Measurements from ENCODE around the gene IDH1. TPM values are rescaled to one million over a fixed set of nuclear protein-coding genes. Genes with fewer than 3 reads are reported as not detected.

The IDH1 gene
- total RNA-seq, 1 donor from 2014 or later = 260 TPM

DNA sequence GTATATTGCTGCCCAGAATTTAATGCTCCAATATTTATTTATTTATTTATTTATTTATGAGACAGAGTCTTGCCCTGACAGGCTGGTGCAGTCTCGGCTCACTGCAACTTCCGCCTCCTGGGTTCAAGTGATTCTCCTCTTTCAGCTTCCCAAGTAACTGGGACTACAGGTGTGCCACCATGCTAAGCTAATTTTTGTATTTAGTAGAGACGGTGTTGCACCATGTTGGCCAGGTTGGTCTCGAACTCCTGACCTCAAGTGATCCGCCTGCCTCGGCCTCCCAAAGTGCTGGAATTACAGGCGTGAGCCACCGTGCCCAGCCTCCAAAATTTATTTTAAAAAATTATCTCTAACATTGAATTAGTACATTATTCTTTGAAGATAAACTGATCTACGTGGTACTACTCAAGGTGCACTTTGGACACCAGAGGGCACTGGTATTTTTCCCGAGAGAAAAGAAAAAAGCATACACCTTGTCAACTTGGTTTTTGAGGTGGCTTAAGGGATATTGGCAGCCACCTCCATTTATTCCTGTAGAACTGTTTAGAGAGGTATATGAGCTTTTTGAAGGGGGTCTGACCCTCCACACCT is 1.4 kb upstream of the IDH1 start:
- no peaks in the 10 kb centered on the region for H3K9me3 Mint-ChIP-seq (ENCODE audit: low read depth)
- H3K4me1 Mint-ChIP-seq (ENCODE audit: low read depth) = peaks cover 40% of the 10 kb centered on the region
- H3K27me3 Mint-ChIP-seq = no peaks in the 10 kb centered on the region
- H3K27ac Mint-ChIP-seq = peak overlapping the region; percentile 88
- H3K36me3 Mint-ChIP-seq (ENCODE audit: insufficient read depth) = peaks cover 13% of the 10 kb centered on the region
- DNase-seq (ENCODE audit: low spot score, unreplicated experiment) = no peak
- H3K4me3 Mint-ChIP-seq (ENCODE audit: low read depth) = peak overlapping the region; percentile 100
- TF ChIP-seq, protein P1, sequence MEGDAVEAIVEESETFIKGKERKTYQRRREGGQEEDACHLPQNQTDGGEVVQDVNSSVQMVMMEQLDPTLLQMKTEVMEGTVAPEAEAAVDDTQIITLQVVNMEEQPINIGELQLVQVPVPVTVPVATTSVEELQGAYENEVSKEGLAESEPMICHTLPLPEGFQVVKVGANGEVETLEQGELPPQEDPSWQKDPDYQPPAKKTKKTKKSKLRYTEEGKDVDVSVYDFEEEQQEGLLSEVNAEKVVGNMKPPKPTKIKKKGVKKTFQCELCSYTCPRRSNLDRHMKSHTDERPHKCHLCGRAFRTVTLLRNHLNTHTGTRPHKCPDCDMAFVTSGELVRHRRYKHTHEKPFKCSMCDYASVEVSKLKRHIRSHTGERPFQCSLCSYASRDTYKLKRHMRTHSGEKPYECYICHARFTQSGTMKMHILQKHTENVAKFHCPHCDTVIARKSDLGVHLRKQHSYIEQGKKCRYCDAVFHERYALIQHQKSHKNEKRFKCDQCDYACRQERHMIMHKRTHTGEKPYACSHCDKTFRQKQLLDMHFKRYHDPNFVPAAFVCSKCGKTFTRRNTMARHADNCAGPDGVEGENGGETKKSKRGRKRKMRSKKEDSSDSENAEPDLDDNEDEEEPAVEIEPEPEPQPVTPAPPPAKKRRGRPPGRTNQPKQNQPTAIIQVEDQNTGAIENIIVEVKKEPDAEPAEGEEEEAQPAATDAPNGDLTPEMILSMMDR (IDR thresholded peaks at IDR 0.05; ENCODE audit: unreplicated experiment) = peak; percentile 37

- H3K27ac Mint-ChIP-seq = peak overlapping the region; percentile 98
- no peaks in the 10 kb centered on the region for H3K27me3 Mint-ChIP-seq
- H3K9me3 Mint-ChIP-seq (ENCODE audit: low read depth) = no peaks in the 10 kb centered on the region
- no peak for DNase-seq (ENCODE audit: low spot score, unreplicated experiment)
- TF ChIP-seq, protein P1 (IDR thresholded peaks at IDR 0.05; ENCODE audit: unreplicated experiment) = peak; percentile 17
- peak overlapping the region; percentile 100 for H3K4me3 Mint-ChIP-seq (ENCODE audit: low read depth)
- H3K36me3 Mint-ChIP-seq (ENCODE audit: insufficient read depth) = peaks cover 16% of the 10 kb centered on the region
- peaks cover 42% of the 10 kb centered on the region for H3K4me1 Mint-ChIP-seq (ENCODE audit: low read depth)
These were observed 761 bp upstream of the IDH1 start for GRCh38 chr2:208255557-208256106.

DNA sequence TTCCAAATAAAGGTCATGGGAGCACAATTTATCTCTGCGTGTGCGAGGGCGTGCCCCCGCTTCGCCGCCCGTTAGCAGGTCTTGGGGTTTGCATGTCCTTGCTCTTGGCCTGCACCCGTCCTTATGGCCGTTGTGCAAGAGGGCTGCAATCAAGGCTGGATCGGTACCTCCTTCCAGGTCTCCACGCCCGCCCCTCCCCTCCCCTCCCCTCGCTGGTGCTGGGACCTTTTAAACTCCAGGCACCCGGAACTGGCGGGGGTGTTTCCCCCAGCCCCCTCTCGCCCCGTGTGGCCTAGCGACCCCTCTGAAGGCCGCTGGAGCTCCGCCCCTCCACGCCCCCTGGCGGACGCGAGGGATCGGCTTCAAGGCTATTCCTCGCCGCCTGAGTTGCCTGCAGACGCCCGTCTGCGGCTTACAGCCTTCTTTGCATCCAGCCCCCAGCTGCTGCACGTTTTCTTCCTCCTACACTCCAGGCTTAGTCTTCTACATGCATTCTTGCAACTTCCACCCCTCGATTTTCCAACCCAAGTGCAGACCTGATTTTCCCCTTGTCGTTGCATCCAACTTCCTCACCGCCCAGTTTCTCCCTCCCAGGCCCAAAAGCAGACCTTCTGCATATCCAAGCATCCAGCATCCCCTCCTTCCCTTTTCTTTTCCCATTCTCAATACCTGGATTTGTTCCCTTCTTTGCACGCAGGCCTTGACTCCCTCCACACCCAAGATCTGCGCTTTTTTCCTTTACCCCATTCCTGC is 577 bp downstream of the IDH1 start:
- H3K4me3 Mint-ChIP-seq (ENCODE audit: low read depth) = peak overlapping the region; percentile 100
- no peaks in the 10 kb centered on the region for H3K27me3 Mint-ChIP-seq
- H3K27ac Mint-ChIP-seq = peak overlapping the region; percentile 98
- no peaks in the 10 kb centered on the region for H3K9me3 Mint-ChIP-seq (ENCODE audit: low read depth)
- H3K4me1 Mint-ChIP-seq (ENCODE audit: low read depth) = peaks cover 46% of the 10 kb centered on the region
- peaks cover 28% of the 10 kb centered on the region for H3K36me3 Mint-ChIP-seq (ENCODE audit: insufficient read depth)
- DNase-seq (ENCODE audit: low spot score, unreplicated experiment) = peak; percentile 93
- TF ChIP-seq, protein P1 (IDR thresholded peaks at IDR 0.05; ENCODE audit: unreplicated experiment) = peak; percentile 80

- peak overlapping the region; percentile 100 for H3K4me3 Mint-ChIP-seq (ENCODE audit: low read depth)
- no peak for DNase-seq (ENCODE audit: low spot score, unreplicated experiment)
- TF ChIP-seq, protein P1 (IDR thresholded peaks at IDR 0.05; ENCODE audit: unreplicated experiment) = no peak
These were observed 1.2 kb downstream of the IDH1 start for GRCh38 chr2:208253600-208254117.

DNA sequence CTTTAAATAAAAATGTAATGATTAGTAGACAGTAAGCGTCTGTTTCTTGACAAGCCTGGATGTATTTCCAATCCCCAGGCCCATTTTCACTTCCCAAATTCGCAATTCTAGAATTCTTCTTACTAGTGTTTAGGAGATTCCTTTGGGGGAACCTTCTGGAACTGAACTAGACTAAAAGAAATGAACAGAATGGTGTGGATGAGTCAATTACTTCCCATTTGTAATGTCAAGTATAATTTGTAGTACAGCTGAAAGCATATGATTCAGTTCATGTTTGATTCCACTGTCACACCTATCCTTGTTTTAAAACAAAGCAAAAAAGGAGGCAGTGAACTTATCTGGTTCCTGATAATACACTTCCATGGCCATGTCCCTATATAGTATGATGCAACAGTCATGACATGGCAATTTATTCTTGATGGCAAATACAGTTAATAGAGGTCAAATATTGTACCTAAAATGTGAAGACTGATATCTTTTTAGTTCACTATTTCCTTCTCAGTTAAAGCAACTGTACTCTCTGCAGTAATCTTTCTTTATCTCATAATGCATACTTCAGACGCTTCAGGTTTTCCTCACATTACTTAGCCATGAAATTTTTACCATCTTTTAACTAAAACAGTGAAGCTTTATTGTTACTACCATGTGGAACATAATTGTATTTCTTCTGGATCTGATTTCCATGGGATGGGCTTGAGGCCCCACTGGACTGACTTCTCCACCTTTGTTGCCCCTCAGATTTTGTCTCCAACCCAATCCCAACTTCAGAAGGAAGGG is 2.0 kb downstream of the IDH1 start:
- Mint-ChIP-seq H3K27me3 (no peaks in the 10 kb centered on the region), H3K9me3 (ENCODE audit: low read depth) (no peaks in the 10 kb centered on the region), H3K4me1 (ENCODE audit: low read depth) (peaks cover 46% of the 10 kb centered on the region), H3K27ac (peak overlapping the region; percentile 98), H3K4me3 (ENCODE audit: low read depth) (peak overlapping the region; percentile 100), H3K36me3 (ENCODE audit: insufficient read depth) (peaks cover 37% of the 10 kb centered on the region)
- TF ChIP-seq, protein P1 (IDR thresholded peaks at IDR 0.05; ENCODE audit: unreplicated experiment) = no peak
- DNase-seq (ENCODE audit: low spot score, unreplicated experiment) = no peak

More at GRCh38 chr2:208253600-208254117, 1.2 kb downstream of the IDH1 start:
- Mint-ChIP-seq H3K9me3 (ENCODE audit: low read depth) (no peaks in the 10 kb centered on the region), H3K36me3 (ENCODE audit: insufficient read depth) (peaks cover 31% of the 10 kb centered on the region), H3K27ac (peak overlapping the region; percentile 98), H3K4me1 (ENCODE audit: low read depth) (peaks cover 47% of the 10 kb centered on the region), H3K27me3 (no peaks in the 10 kb centered on the region)
